ENCODE results near the gene PHB1. TPM values are rescaled to one million over a fixed set of nuclear protein-coding genes. Genes with fewer than 3 reads are reported as not detected.

The PHB1 gene
- total and polyA plus RNA-seq, 2 of the 8 experiments (the other 6 are each of a cell fraction or from before 2014, with no cell fraction given) = 386 to 597 TPM

GRCh38 chr17:49425004-49425286 is 10.3 kb upstream of the PHB1 start:
- Histone ChIP-seq H3K27me3 (replicated peaks in 1 of 4; ENCODE audit: control insufficient read depth in 3 of 4, extremely low read depth in 1 of 4, insufficient read depth in 3 of 4, low read length in 3 of 4) (no peaks in the 10 kb centered on the region), H3K9ac (replicated peaks in 1 of 4; ENCODE audit: extremely low read depth in 1 of 4, low read depth in 3 of 4, low read length in 3 of 4) (no peak overlapping the region), H3K23ac (ENCODE audit: insufficient read length) (no peak overlapping the region), H2AFZ (ENCODE audit: low read length) (no peak overlapping the region), H3K4me2 (ENCODE audit: insufficient read depth in 1 of 2, low read depth in 2 of 2, low read length in 2 of 2) (no peak overlapping the region), H3K27ac (ENCODE audit: low read depth, low read length) (no peak overlapping the region), H2BK120ac (replicated peaks; ENCODE audit: low read depth, low read length) (no peak overlapping the region), H3K36me3 (ENCODE audit: control insufficient read depth in 2 of 4, insufficient read depth in 4 of 4, low read length in 3 of 4) (no peaks in the 10 kb centered on the region), H2BK12ac (ENCODE audit: low read depth, low read length) (no peak overlapping the region), H2BK15ac (ENCODE audit: low read length) (no peak overlapping the region), H4K91ac (replicated peaks; ENCODE audit: insufficient read length, low read length) (no peak overlapping the region), H4K20me1 (replicated peaks in 1 of 2; ENCODE audit: control insufficient read depth in 1 of 2, insufficient read depth in 2 of 2, low read length in 2 of 2) (no peaks in the 10 kb centered on the region), H3K4me1 (replicated peaks in 1 of 4; ENCODE audit: control insufficient read depth in 3 of 4, insufficient read depth in 4 of 4, low read length in 3 of 4) (no peaks in the 10 kb centered on the region), H3K79me1 (ENCODE audit: low read depth, low read length) (no peaks in the 10 kb centered on the region), H3K14ac (ENCODE audit: insufficient read length) (no peak overlapping the region), H3K4ac (replicated peaks; ENCODE audit: insufficient read length, low read depth, low read length) (no peak overlapping the region), H3K4me3 (ENCODE audit: extremely low read depth in 1 of 4, insufficient read depth in 2 of 4, low read depth in 3 of 4, low read length in 4 of 4) (no peak overlapping the region), H3K9me3 (ENCODE audit: insufficient read depth in 2 of 2, low read depth in 1 of 2, low read length in 1 of 2) (peaks cover 5% of the 10 kb centered on the region in 2 experiments; a peak in 2 of 4 replicates), H4K5ac (ENCODE audit: insufficient read length, low read depth, low read length) (no peak overlapping the region), H3K79me2 (ENCODE audit: control insufficient read depth in 1 of 2, insufficient read depth in 2 of 2, low read length in 2 of 2) (no peaks in the 10 kb centered on the region), H3K56ac (replicated peaks; ENCODE audit: insufficient read length, low read depth, low read length) (no peak overlapping the region), H2AK5ac (ENCODE audit: low read depth, low read length) (no peak overlapping the region), H3K23me2 (ENCODE audit: low read depth, low read length) (no peaks in the 10 kb centered on the region), H2BK20ac (ENCODE audit: low read length) (no peak overlapping the region), H4K8ac (ENCODE audit: extremely low read depth, insufficient read depth, low read length) (no peak overlapping the region), H3K18ac (ENCODE audit: extremely low read depth, low read length) (no peak overlapping the region), H2BK5ac (ENCODE audit: low read depth, low read length) (no peak overlapping the region)
- ChIA-PET POLR2A (ENCODE audit: partially characterized antibody) (interaction anchor here (2.1 kb wide), 1 partner anchor 10 kb away, joined by 7 read pairs; the partner anchor contains the start of gene PHB1), CTCF (ENCODE audit: partially characterized antibody) (interaction anchor here (1.0 to 6.0 kb wide), 5 partner anchors 11 to 142 kb away, joined by 3 to 44 read pairs (median 7); no protein-coding TSS in a partner anchor)
- DNase-seq (ENCODE audit: low read depth in 1 of 2, low spot score in 2 of 2) (no peak), FAIRE-seq (no peak)
- TF ChIP-seq EP300 (IDR thresholded peaks at IDR 0.05; ENCODE audit: borderline replicate concordance in 1 of 2, low read depth in 2 of 2, low read length in 2 of 2) (no peak), RAD21 (IDR thresholded peaks at IDR 0.05 in 1 of 2, conservative IDR thresholded peaks at IDR 0.05 in 1 of 2; ENCODE audit: low read depth in 2 of 2, low read length in 2 of 2) (no peak), RXRA (IDR thresholded peaks at IDR 0.05; ENCODE audit: insufficient read depth, low read depth, low read length) (no peak)
